Activated effector memory CD4-positive, alpha-beta T cell treated with Interleukin-2 at 50 U/mL for 16 hours (primary cell): ENCODE results near the gene SF1.

ENCODE experiments used
- DNase-seq: peaks from one replicate; pipeline ENCODE4 v3.0.0-alpha.2; 2020

SF1 gene

GRCh38 chr11:64777449-64778222 is 706 bp downstream of the SF1 start:
- DNase-seq = peak; percentile 73

- DNase-seq = no peak
Measured at GRCh38 chr11:64776875-64777274, 1.5 kb downstream of the SF1 start.

- no peak for DNase-seq
Measured at GRCh38 chr11:64776425-64776824, 1.9 kb downstream of the SF1 start.

GRCh38 chr11:64774144-64774543 is 4.2 kb downstream of the SF1 start:
- no peak for DNase-seq

DNA sequence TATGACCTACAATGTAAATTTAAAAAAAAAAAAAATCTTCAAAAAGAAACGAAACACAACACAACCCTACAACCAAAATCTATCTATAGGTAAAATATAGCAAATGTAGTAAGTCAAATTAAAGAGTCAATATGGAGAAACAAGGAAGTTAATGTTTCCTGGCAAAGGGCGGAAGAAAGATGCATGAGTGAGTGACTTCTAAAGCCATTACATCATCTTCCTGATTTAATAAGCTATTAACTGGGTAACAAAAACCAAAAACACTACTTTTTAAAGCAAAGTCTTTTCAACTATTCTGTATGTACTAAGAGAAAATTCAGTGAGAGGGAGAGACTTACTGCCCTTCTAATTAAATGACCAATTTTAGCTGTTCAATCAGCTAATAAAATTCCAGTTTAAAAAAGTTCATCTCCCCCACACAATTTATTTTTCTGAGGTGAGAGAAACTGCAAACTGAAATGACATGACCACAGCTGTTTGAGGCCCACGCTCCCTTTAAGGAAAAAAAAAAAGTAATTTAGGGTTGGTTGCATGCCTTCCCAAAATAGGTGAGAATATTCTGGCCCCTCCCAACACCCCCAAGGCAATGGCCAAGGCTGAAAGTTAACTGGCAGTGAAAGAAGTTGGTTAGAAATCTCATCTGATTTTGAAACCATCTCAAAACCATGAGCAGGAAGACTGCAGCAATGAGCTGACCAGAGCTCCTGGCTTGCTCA is 5.9 kb downstream of the SF1 start:
- no peak for DNase-seq

GRCh38 chr11:64771861-64772260 is 6.5 kb downstream of the SF1 start:
- no peak for DNase-seq

DNA sequence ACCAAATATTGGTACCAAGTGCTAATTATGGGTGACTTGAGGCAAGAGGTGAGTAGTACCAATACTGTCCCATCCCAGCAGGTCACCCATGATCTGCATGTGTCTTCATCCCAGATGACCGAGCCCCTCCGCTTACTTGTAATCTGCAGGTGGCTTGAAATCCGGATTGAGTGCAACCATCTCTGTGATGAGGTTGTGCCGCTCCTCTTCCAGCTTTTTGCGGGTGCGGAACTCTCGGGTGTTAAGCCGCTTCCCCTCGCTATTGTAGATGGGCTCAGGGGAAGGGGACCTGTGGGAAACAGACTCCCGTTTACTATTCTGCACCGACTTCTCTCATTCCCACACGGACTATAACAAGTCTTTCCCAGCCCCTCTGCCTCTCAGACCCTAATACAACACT is 8.2 kb downstream of the SF1 start:
- DNase-seq = no peak

GRCh38 chr11:64769283-64769682 is 9.1 kb downstream of the SF1 start:
- DNase-seq = no peak

DNA sequence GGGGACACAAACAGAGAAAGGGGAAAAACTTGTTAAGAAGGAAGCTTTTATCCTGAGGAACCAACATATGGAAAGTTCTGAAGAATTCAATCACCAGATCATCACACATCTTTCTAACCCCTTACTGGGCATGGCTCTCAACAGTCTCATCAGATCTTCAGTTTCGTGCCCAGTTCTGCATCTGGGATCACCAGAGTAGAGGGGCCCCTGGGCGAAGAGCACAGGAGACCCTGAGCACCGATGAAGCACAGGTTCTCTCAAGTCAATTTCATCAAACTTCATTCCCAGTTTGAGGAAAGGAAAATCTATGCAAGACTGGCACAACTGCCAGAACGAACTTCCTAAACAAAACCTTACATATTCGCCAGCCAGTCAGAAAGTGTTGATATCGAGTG is 10.0 kb downstream of the SF1 start:
- DNase-seq = no peak

DNA sequence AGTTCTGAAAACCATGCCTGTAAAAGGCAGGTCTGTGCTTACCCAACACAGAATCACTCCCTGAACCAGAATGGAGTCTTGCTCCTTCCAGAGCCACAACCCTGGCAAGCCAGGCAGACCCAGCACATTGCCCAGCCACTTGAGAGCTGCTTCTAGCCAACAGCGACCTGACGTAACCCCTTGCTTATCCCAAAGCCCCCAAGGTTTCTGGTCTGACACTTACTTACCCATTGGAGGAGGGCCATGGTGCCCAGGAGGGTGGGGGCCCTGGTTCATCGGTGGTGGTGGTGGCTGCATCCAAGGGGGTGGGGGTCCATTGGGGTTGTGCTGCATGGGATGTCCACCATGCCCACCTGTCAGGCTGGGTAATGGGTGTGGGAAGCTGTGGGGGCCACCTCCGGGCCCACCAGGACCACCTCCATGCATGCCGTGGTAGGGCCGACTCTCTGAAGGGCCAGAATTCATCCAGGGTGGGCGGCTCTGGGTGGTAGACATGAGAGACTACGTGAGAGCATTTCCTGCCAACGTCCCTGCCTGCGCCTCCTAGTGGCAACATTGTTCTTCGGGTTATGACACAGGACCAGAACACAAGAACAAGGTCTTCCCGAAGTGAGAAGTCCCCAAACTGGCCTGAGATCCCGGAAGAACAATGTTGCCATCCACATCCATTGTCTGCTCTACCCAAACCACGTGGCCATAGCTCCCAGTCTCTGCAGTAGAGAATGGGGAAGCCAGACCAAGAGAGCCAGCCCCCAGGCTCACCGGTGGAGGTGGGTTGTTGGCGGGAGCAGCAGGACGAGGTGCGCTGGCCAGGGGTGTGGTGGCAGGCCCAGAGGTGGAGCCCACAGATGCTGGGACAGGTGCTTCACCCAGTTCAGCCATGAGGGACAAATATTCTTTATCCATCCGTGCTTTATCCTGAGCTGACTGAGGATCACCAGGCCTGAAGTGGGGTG is 10.7 kb downstream of the SF1 start:
- DNase-seq = peak; percentile 60

DNA sequence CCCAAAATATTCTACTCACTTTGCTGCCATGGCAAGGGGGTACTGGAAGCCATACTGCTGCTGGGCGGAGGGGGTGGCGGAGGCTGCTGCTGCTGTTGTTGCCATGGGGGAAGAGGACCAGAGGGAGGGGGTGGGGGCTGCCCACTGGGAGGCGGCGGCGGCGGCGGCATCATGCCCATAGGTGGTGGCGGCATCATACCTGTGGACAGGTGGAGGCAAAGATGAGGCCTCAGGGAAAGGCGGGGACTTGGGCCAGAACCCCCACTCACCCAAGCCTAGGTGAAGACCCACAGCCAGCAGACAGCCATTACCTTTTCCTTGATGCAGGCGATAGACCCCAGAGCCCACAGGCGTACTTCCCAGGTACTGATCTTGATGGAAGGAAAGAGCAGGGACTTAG is 11.5 kb downstream of the SF1 start:
- no peak for DNase-seq

- DNase-seq = no peak
Measured at GRCh38 chr11:64765851-64766665, 12.3 kb downstream of the SF1 start.

DNA sequence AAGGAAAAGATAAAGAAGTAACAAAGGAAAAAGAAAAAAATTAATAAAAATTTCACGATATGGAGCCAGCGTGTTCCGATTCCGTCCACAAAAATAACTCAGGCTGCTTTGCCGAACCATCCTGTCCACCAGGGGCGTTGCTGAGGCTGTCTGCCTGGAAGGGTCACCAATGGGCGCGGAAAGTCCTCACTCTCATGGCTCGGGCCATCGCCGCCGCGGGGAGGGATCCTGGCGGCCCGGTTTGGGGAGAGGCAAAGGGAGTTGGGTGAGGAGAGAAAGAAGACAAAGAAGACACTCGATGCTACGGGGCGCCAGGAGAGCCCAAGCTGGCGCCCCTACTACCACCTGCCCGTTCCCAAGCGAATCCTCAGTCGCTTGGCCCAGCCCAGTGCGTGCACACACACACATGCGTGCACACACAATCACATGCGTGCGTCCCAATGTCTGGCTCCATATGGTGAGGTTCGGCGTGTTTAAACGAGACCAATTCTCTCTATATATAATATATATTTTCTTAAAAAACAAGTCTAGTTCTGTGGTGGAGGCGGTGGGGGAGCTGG is 13.0 kb downstream of the SF1 start:
- no peak for DNase-seq

GRCh38 chr11:64764753-64765152 is 13.6 kb downstream of the SF1 start:
- no peak for DNase-seq

DNA sequence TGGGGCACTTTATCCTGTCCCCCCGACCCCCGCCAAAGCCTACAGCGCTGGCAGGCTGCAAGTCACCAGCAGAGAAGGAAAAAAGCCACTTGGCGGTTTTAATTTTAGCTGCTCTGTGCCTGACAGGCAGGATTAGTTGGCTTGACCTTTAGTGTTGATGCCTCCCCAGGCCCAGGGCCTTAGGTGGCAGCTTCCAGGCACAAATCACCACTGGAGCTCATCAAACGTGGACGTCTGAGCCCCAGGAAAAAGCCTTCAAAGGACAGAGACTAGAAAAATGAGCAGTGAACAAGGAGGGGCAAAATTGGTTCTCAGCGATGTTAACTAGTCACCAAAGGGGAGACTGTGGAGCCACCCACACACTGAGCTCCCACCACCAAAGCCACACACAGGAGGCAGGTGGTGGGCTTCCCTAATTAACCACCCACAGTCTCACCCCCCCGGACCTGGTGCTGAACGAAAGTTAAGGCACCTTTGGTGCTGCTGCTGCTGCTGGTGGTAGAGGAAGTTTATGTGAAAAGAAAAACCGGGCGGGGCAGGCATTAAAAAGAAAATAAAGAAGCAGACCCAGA is 14.2 kb downstream of the SF1 start:
- DNase-seq = peak; percentile 51

DNA sequence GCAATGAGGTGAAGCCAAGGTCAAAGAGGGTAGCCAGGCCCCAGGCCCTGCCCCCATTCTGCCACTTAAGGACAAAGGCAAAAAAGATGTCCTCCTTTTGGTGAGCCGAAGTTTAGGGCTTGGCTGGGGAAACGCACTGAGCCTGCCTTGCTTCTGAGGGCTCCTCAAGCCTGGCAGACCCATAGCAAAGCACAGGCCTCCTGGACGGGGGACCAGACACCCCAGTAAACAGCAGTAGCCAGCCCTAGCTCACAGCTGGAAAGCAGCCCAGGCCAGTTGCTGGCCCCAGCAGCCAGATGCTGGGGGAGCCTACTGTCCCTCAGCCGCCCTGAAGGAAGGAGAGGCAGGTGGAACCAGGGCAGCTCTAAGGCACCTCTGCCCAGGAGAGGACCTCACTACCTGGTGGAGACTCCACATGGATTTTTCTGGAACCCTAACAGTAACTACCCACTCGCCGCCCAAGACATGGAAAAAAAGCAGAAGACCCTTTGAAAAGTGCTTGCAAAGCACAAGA is 14.8 kb downstream of the SF1 start:
- no peak for DNase-seq

DNA sequence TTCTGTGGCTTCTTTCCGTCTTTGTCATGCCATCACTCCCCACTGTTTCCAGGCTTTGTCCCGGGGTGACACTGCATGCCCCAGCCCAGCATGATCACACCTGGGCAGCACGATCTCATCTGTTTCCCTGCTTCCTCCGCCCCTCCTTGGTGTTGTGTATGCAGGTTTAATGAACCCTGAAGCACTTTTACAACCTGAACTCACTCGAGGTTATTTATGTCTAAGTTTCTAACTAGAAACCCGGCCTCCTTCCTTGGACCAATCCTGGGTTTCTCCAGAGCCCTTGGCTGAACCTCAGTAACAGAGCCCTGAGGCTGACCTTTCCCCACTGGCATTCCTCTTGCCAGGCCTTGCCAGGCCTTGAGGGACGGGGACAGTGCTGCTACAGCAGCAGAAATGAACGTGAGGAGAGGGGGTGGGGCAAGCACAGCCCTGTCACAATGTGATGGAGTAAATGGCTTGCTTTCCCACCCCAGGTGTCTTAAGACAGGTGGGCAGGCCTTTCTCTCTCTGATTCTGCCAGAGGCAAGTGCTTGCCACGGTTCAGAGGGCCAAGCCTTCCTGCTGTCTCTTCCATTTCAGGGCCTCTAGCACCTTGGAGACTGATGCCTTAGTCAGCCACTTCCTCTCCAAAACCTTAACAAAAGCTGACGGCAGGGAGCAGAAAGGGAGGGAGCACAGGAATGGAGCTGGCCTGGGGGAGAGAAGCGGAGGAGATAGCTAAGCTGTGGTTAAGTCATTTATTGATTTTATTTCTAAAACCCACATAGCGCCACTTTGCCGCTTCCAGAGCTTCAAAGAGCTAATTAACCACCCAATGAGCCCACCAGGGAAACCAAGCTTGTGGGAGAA is 15.4 kb downstream of the SF1 start:
- no peak for DNase-seq

DNA sequence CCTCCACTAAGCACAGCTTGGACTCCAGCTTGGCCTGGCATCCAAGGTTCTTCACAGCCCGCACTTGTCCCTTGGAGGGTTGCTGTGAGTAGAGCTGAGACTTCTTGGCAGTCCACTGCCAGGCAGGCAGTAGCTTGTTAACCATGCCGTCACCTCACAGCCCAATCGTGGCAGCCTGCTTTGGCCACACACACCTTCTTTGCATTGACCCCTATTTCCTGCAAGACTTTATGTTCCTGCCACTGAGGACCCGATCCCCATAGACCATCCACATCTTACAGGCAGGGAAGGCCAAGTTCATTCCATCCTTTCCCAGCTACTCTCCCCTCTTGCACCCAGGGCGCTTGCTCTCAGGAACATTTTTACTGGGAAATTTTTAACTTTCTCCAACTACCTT is 16.1 kb downstream of the SF1 start:
- no peak for DNase-seq

DNA sequence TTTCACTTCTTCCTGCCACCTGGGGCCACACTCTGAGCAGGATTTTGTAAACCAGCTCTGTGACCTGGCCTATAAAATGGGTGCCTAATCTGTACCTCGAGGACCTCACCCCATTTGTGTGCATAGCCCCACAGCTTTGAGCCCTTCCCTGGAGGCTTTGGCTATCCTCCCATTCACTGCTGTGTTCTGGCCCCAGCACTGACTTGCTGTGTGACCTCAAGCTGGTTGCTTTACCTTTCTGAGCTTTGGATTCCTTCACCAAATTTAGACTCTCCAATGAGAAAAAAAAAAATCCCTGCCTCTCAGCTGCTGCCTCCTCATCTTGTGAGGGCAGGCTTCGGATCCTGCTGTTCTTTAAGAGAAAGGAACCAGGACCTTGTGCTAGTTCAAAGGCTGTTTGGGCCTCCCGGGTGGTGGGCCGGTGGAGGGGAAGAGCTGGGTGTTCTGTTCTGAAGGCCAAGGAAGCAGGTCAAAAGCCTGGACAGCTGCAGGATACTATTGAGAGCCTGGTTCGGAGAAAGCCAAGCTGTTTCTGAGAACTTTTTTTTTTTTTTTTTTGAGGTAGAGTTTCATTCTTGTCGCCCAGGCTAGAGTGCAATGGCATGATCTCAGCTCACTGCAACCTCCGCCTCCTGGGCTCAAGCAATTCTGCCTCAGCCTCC is 17.5 kb downstream of the SF1 start:
- DNase-seq = no peak
